H1 (cell line): ENCODE data around the gene C19orf38. TPM values are rescaled to one million over a fixed set of nuclear protein-coding genes. Genes with fewer than 3 reads are reported as not detected.

ENCODE experiments used
- CTCF ChIA-PET: fragments of 300-600 bp; sonication (Branson Sonifier 250); formaldehyde crosslinking; loops from one replicate; lab custom pipeline; 2021; ENCODE audit not compliant: partially characterized antibody; lab: Charles Lee
- POLR2A ChIA-PET: fragments of 300-600 bp; sonication (Branson Sonifier 250); formaldehyde crosslinking; loops from one replicate; lab custom pipeline; 2021; ENCODE audit warnings: inconsistent platforms; ENCODE audit not compliant: partially characterized antibody; lab: Charles Lee
- DNase-seq, 2 experiments: peaks; one replicate each; pipeline versions ENCODE4 v3.0.0 to v3.0.0-alpha.2; 2010 to 2022; ENCODE audit warnings: low spot score in 2 of 2, low read depth in 1 of 2, mixed read lengths in 1 of 2
- FAIRE-seq: peaks from 2 replicates; lab custom pipeline; 2011; peaks lifted over from hg19 to GRCh38; lab: Jason Lieb, UNC
- H2AFZ ChIP-seq: 2 replicates; pipeline ENCODE4 v1.8.1; 2012; ENCODE audit warnings: low read length, inconsistent platforms
- H2AK5ac ChIP-seq: 2 replicates; pipeline ENCODE4 v1.6.1; 2013; ENCODE audit warnings: low read depth, low read length
- H2BK120ac ChIP-seq: replicated peaks from 2 replicates; pipeline ENCODE3; 2013; ENCODE audit warnings: low read depth, low read length, inconsistent platforms
- H2BK12ac ChIP-seq: 2 replicates; pipeline ENCODE4 v1.6.1; 2013; ENCODE audit warnings: low read depth, low read length
- H2BK15ac ChIP-seq: 2 replicates; pipeline ENCODE4 v1.6.1; 2013; ENCODE audit warnings: low read length
- H2BK20ac ChIP-seq: 2 replicates; pipeline ENCODE4 v1.6.1; 2013; ENCODE audit warnings: low read length
- H2BK5ac ChIP-seq: 2 replicates; pipeline ENCODE4 v1.6.1; 2013; ENCODE audit warnings: low read depth, low read length
- H3K14ac ChIP-seq: 2 replicates; pipeline ENCODE4 v1.6.1; 2013; ENCODE audit warnings: inconsistent platforms; ENCODE audit not compliant: insufficient read length
- H3K18ac ChIP-seq: 2 replicates; pipeline ENCODE4 v1.6.1; 2013; ENCODE audit warnings: low read length; ENCODE audit errors: extremely low read depth
- H3K23ac ChIP-seq: 2 replicates; pipeline ENCODE4 v1.6.1; 2013; ENCODE audit warnings: inconsistent platforms; ENCODE audit not compliant: insufficient read length
- H3K23me2 ChIP-seq: 2 replicates; pipeline ENCODE4 v1.6.1; 2013; ENCODE audit warnings: low read depth, low read length
- H3K27ac ChIP-seq: 2 replicates; pipeline ENCODE4 v1.6.1; 2011; ENCODE audit warnings: low read depth, low read length, inconsistent platforms
- H3K27me3 ChIP-seq, 4 experiments: replicated peaks in 1 of 4; 1 replicate in 1 of 4; 2 replicates in 3 of 4; pipeline versions ENCODE4 v1.6.1 to v1.8.1; 2011 to 2013; ENCODE audit warnings: low read length in 3 of 4, mild to moderate bottlenecking in 3 of 4, inconsistent platforms in 2 of 4, mixed read lengths in 2 of 4, moderate library complexity in 1 of 4; ENCODE audit not compliant: control insufficient read depth in 3 of 4, insufficient read depth in 3 of 4; ENCODE audit errors: extremely low read depth in 1 of 4
- H3K36me3 ChIP-seq, 4 experiments: 2 replicates each; pipeline versions ENCODE4 v1.6.1 to v1.8.1; 2011 to 2013; ENCODE audit warnings: mild to moderate bottlenecking in 4 of 4, low read length in 3 of 4, moderate library complexity in 2 of 4, control low read depth in 1 of 4, inconsistent platforms in 1 of 4; ENCODE audit not compliant: insufficient read depth in 4 of 4, control insufficient read depth in 2 of 4
- H3K4ac ChIP-seq: replicated peaks from 2 replicates; pipeline ENCODE3; 2013; ENCODE audit warnings: low read length, low read depth, mixed read lengths, inconsistent platforms; ENCODE audit not compliant: insufficient read length
- H3K4me1 ChIP-seq, 4 experiments: replicated peaks in 1 of 4; 1 replicate in 1 of 4; 2 replicates in 3 of 4; pipeline versions ENCODE4 v1.6.1 to v1.8.1; 2011 to 2013; ENCODE audit warnings: low read length in 3 of 4, inconsistent platforms in 2 of 4, mixed read lengths in 1 of 4; ENCODE audit not compliant: insufficient read depth in 4 of 4, control insufficient read depth in 3 of 4
- H3K4me2 ChIP-seq, 2 experiments: 2 replicates each; pipeline versions ENCODE4 v1.6.1 to v1.8.1; 2011 to 2013; ENCODE audit warnings: low read depth in 2 of 2, low read length in 2 of 2, control low read depth in 1 of 2, inconsistent platforms in 1 of 2, mild to moderate bottlenecking in 1 of 2; ENCODE audit not compliant: insufficient read depth in 1 of 2
- H3K4me3 ChIP-seq, 4 experiments: fragments of 200-600, 300-600 bp in 1 of 4; sonication (generic), shearing (Covaris generic), sonication (Bioruptor Twin) in 1 of 4; 2 replicates each; pipeline versions ENCODE4 v1.5.1 to v1.8.1; 2011 to 2016; ENCODE audit warnings: low read length in 4 of 4, low read depth in 3 of 4, control low read depth in 2 of 4, inconsistent platforms in 2 of 4, mild to moderate bottlenecking in 2 of 4, mixed read lengths in 1 of 4, moderate library complexity in 1 of 4; ENCODE audit not compliant: insufficient read depth in 2 of 4; ENCODE audit errors: extremely low read depth in 1 of 4
- H3K56ac ChIP-seq: replicated peaks from 2 replicates; pipeline ENCODE3; 2013; ENCODE audit warnings: low read depth, mild to moderate bottlenecking, mixed read lengths, low read length, inconsistent platforms; ENCODE audit not compliant: insufficient read length
- H3K79me1 ChIP-seq: 2 replicates; pipeline ENCODE4 v1.6.1; 2013; ENCODE audit warnings: low read depth, low read length, control low read depth
- H3K79me2 ChIP-seq, 2 experiments: 2 replicates each; pipeline versions ENCODE4 v1.6.1 to v1.8.1; 2012 to 2013; ENCODE audit warnings: low read length in 2 of 2, mild to moderate bottlenecking in 2 of 2, inconsistent platforms in 1 of 2; ENCODE audit not compliant: insufficient read depth in 2 of 2, control insufficient read depth in 1 of 2
- H3K9ac ChIP-seq, 4 experiments: replicated peaks in 1 of 4; 1 replicate in 1 of 4; 2 replicates in 3 of 4; pipeline versions ENCODE4 v1.6.1 to v1.8.1; 2011 to 2013; ENCODE audit warnings: low read depth in 3 of 4, low read length in 3 of 4, control low read depth in 2 of 4, mild to moderate bottlenecking in 2 of 4, moderate library complexity in 2 of 4, inconsistent platforms in 1 of 4; ENCODE audit errors: extremely low read depth in 1 of 4
- H3K9me3 ChIP-seq, 2 experiments: 2 replicates each; pipeline versions ENCODE4 v1.6.1 to v1.8.1; 2012 to 2013; ENCODE audit warnings: mild to moderate bottlenecking in 2 of 2, moderate library complexity in 2 of 2, control low read depth in 1 of 2, inconsistent platforms in 1 of 2, low read depth in 1 of 2, low read length in 1 of 2, mixed read lengths in 1 of 2; ENCODE audit not compliant: insufficient read depth in 2 of 2
- H4K20me1 ChIP-seq, 2 experiments: replicated peaks in 1 of 2; 2 replicates each; pipeline versions ENCODE3 to v1.8.1; 2011 to 2013; ENCODE audit warnings: inconsistent platforms in 2 of 2, low read length in 2 of 2, mild to moderate bottlenecking in 1 of 2; ENCODE audit not compliant: insufficient read depth in 2 of 2, control insufficient read depth in 1 of 2
- H4K5ac ChIP-seq: 2 replicates; pipeline ENCODE4 v1.6.1; 2013; ENCODE audit warnings: low read length, low read depth, mixed read lengths, inconsistent platforms; ENCODE audit not compliant: insufficient read length
- H4K8ac ChIP-seq: 2 replicates; pipeline ENCODE4 v1.8.0; 2013; ENCODE audit warnings: mild to moderate bottlenecking, moderate library complexity, low read length, inconsistent platforms; ENCODE audit not compliant: insufficient read depth; ENCODE audit errors: extremely low read depth
- H4K91ac ChIP-seq: replicated peaks from 2 replicates; pipeline ENCODE3; 2013; ENCODE audit warnings: low read length, mixed read lengths, inconsistent platforms; ENCODE audit not compliant: insufficient read length
- ASH2L ChIP-seq: fragments of 200-600, 300-600 bp; sonication (generic); IDR thresholded peaks from one replicate; pipeline ENCODE4 v1.7.1; 2017; ENCODE audit warnings: low read length
- EP300 ChIP-seq, 2 experiments: IDR thresholded peaks; 1 replicate in 1 of 2; 2 replicates in 1 of 2; pipeline ENCODE4 v1.6.1; 2011 to 2012; ENCODE audit warnings: low read depth in 2 of 2, low read length in 2 of 2, mild to moderate bottlenecking in 2 of 2, borderline replicate concordance in 1 of 2, inconsistent platforms in 1 of 2, moderate library complexity in 1 of 2
- NANOG ChIP-seq: IDR thresholded peaks from 2 replicates; pipeline ENCODE4 v1.6.1; 2011; ENCODE audit warnings: low read length, low read depth, mild to moderate bottlenecking, inconsistent platforms; ENCODE audit not compliant: insufficient read depth, poor library complexity, severe bottlenecking
- PHF8 ChIP-seq: fragments of 200-600 bp; sonication (generic); conservative IDR thresholded peaks from 2 replicates; pipeline ENCODE4 v1.7.1; 2012; ENCODE audit warnings: low read depth, mild to moderate bottlenecking, inconsistent platforms, low read length, moderate library complexity
- POLR2A ChIP-seq, 2 experiments: IDR thresholded peaks; 1 replicate in 1 of 2; 2 replicates in 1 of 2; pipeline ENCODE4 v1.6.1; 2011; ENCODE audit warnings: low read depth in 2 of 2, low read length in 2 of 2, mild to moderate bottlenecking in 2 of 2; ENCODE audit errors: control extremely low read depth in 1 of 2
- POLR2AphosphoS5 ChIP-seq: IDR thresholded peaks from 2 replicates; pipeline ENCODE4 v1.6.1; 2011; ENCODE audit warnings: low read depth, low read length
- RAD21 ChIP-seq, 2 experiments: IDR thresholded peaks in 1 of 2; conservative IDR thresholded peaks in 1 of 2; 2 replicates each; pipeline ENCODE4 v1.6.1; 2011; ENCODE audit warnings: low read depth in 2 of 2, low read length in 2 of 2, improper control_type of control experiment in 1 of 2, inconsistent platforms in 1 of 2, mild to moderate bottlenecking in 1 of 2, moderate library complexity in 1 of 2
- RFX5 ChIP-seq: IDR thresholded peaks from 2 replicates; pipeline ENCODE4 v1.6.1; 2011; ENCODE audit warnings: low read depth, low read length, improper control_type of control experiment, borderline replicate concordance
- SP1 ChIP-seq: IDR thresholded peaks from 2 replicates; pipeline ENCODE4 v1.6.1; 2011; ENCODE audit warnings: low read depth, low read length
- SP2 ChIP-seq: IDR thresholded peaks from 2 replicates; pipeline ENCODE4 v1.6.1; 2012; ENCODE audit warnings: mild to moderate bottlenecking, low read length, inconsistent platforms
- TCF12 ChIP-seq: IDR thresholded peaks from 2 replicates; pipeline ENCODE4 v1.6.1; 2011; ENCODE audit warnings: low read depth, mild to moderate bottlenecking, low read length
- ZNF274 ChIP-seq: IDR thresholded peaks from 2 replicates; pipeline ENCODE4 v1.7.0; 2012; ENCODE audit warnings: low read length, borderline replicate concordance; ENCODE audit errors: extremely low read depth
- WGBS, 2 experiments: shearing (Covaris generic) in 1 of 2; methylation state at CpG; one replicate each; pipeline versions ENCODE4 v1.1.6 to v1.1.7; 2013 to 2015; ENCODE audit warnings: low lambda C conversion rate in 2 of 2, mixed read lengths in 2 of 2, inconsistent platforms in 1 of 2, low coverage in 1 of 2, missing lambda C conversion rate in 1 of 2; ENCODE audit not compliant: insufficient replicate concordance in 2 of 2, insufficient coverage in 1 of 2, insufficient read length in 1 of 2; ENCODE audit errors: extremely low coverage in 1 of 2, missing lambda C conversion rate in 1 of 2; 5-methylcytosine and 5-hydroxymethylcytosine counted together
- polyA plus RNA-seq, 7 experiments: library from polyadenylated mRNA; depleted of rRNA in 3 of 7; stranded (reverse) in 5 of 7; unstranded in 2 of 7; fragments of >200 nt in 5 of 7; fragments of 200-250 nt in 2 of 7; gene quantifications; 1 replicate in 5 of 7; 2 replicates in 1 of 7; 4 replicates in 1 of 7; pipeline versions ENCODE4 v1.2.1 to v1.2.3, GENCODE V29; 2011 to 2013; ENCODE audit warnings: missing spikeins in 2 of 7, mixed read lengths in 2 of 7
- total RNA-seq: library from RNA; stranded (reverse); fragmentation: NEBNext Ultra II Directional; extraction: Animal tissue kit (Norgen Biotek cat#: 25700); gene quantifications from 2 replicates; pipeline ENCODE4 v1.2.1, GENCODE V29; 2021

C19orf38 gene
- total and polyA plus RNA-seq, 2 of the 8 experiments (the other 6 are each of a cell fraction or from before 2014, with no cell fraction given), result 0.53 TPM; not detected in 1

GRCh38 chr19:10846500-10847202, 1.6 kb upstream of the C19orf38 start:
- no peak overlapping the region for H4K91ac ChIP-seq
- H3K9ac ChIP-seq, result no peak overlapping the region
- H3K36me3 ChIP-seq, result no peaks in the 10 kb centered on the region
- no peak for DNase-seq
- H3K79me1 ChIP-seq, result no peaks in the 10 kb centered on the region
- no peak overlapping the region for H3K23ac ChIP-seq
- H3K4me3 ChIP-seq, result no peak overlapping the region
- H4K5ac ChIP-seq, result no peak overlapping the region
- no peak overlapping the region for H2AK5ac ChIP-seq
- H4K8ac ChIP-seq, result no peak overlapping the region
- no peak overlapping the region for H2BK15ac ChIP-seq
- no peaks in the 10 kb centered on the region for H4K20me1 ChIP-seq
- ChIA-PET POLR2A (interaction anchor here (0.8 to 2.0 kb wide), 3 partner anchors 10 to 14 kb away, joined by 3 to 11 read pairs (median 3); partner anchors contain the start of gene TMED1), CTCF (interaction anchor here (0.8 to 21.2 kb wide), 3 partner anchors 10 to 19 kb away, joined by 3 to 249 read pairs (median 76); no protein-coding TSS in a partner anchor)
- H2BK20ac ChIP-seq, result no peak overlapping the region
- H2BK12ac ChIP-seq, result no peak overlapping the region
- 84% methylated on average over 2 of the region's 2 CpGs; no CpG with 5 or more reads in 1 of the 2 experiments for WGBS, 2 experiments
- no peaks in the 10 kb centered on the region for H3K9me3 ChIP-seq
- H3K4ac ChIP-seq, result no peak overlapping the region
- H2BK5ac ChIP-seq, result no peak overlapping the region
- H3K14ac ChIP-seq, result no peak overlapping the region
- no peaks in the 10 kb centered on the region for H3K27me3 ChIP-seq
- no peaks in the 10 kb centered on the region for H3K4me1 ChIP-seq
- H2AFZ ChIP-seq, result no peak overlapping the region
- H3K23me2 ChIP-seq, result no peaks in the 10 kb centered on the region
- no peak overlapping the region for H3K27ac ChIP-seq
- no peak overlapping the region for H3K56ac ChIP-seq
- H2BK120ac ChIP-seq, result no peak overlapping the region
- FAIRE-seq, result no peak
- H3K4me2 ChIP-seq, result no peak overlapping the region
- no peak overlapping the region for H3K18ac ChIP-seq
- no peaks in the 10 kb centered on the region for H3K79me2 ChIP-seq
- TF ChIP-seq POLR2AphosphoS5, result no peak
- TF ChIP-seq TCF12, result no peak
- no peak for TF ChIP-seq POLR2A (IDR thresholded peaks at IDR 0.05; ENCODE audit: control extremely low read depth in 1 of 2, low read depth in 2 of 2, low read length in 2 of 2)
- TF ChIP-seq EP300 (IDR thresholded peaks at IDR 0.05; ENCODE audit: borderline replicate concordance in 1 of 2, low read depth in 2 of 2, low read length in 2 of 2), result no peak
- TF ChIP-seq ASH2L, result no peak
- TF ChIP-seq RAD21 (IDR thresholded peaks at IDR 0.05 in 1 of 2, conservative IDR thresholded peaks at IDR 0.05 in 1 of 2; ENCODE audit: low read depth in 2 of 2, low read length in 2 of 2), result no peak
- no peak for TF ChIP-seq NANOG
- no peak for TF ChIP-seq ZNF274
- no peak for TF ChIP-seq SP1
- no peak for TF ChIP-seq PHF8
- no peak for TF ChIP-seq SP2
- no peak for TF ChIP-seq RFX5
